ENCODE data around the gene PIK3R6.

DNA sequence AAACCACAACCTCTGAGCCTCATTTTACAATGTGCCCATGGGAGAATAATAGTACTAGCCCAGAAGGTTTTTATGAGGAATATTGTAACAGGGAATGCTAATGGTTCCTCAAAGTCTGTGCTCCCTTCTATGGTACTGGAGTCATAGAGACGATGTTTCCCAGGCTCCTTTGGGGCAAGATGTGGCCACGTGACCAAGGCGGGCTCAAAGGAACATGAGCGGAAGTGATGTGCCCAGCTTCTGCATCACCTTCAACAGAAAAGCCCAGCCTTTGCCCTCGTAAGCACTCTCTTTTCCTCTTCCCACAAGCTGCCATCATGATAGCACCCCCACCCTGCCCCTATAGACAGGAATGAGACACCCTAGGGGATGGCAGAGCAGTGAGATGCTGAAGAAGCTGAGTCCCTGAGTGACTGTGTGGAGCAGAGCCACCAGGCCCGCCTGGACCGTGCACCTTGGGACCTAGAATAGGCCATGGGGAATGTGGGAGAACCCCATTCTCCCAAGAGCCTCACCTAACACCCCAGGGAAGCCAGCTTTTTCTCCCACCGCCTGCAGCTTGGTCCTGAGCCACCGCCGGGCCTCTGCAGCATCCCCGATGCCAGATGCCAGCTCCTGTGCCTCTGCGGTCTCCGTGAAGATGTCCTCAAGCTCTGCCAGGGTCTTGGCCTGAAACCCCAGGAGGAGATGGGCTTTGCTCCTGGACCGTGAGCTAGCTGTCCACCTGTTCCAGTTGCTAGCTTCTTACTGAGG, 22.2 kb upstream of the PIK3R6 start:
- no peak for TF ChIP-seq POLR2A (IDR thresholded peaks at IDR 0.05)
- TF ChIP-seq, protein P1, sequence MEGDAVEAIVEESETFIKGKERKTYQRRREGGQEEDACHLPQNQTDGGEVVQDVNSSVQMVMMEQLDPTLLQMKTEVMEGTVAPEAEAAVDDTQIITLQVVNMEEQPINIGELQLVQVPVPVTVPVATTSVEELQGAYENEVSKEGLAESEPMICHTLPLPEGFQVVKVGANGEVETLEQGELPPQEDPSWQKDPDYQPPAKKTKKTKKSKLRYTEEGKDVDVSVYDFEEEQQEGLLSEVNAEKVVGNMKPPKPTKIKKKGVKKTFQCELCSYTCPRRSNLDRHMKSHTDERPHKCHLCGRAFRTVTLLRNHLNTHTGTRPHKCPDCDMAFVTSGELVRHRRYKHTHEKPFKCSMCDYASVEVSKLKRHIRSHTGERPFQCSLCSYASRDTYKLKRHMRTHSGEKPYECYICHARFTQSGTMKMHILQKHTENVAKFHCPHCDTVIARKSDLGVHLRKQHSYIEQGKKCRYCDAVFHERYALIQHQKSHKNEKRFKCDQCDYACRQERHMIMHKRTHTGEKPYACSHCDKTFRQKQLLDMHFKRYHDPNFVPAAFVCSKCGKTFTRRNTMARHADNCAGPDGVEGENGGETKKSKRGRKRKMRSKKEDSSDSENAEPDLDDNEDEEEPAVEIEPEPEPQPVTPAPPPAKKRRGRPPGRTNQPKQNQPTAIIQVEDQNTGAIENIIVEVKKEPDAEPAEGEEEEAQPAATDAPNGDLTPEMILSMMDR (IDR thresholded peaks at IDR 0.05), result no peak
- no peak for TF ChIP-seq EP300 (IDR thresholded peaks at IDR 0.05)

Measured in gastroesophageal sphincter (tissue), 3 donors.